K562 (cell line): Measurements from ENCODE around the gene ADGRL3. TPM values are rescaled to one million over a fixed set of nuclear protein-coding genes. Genes with fewer than 3 reads are reported as not detected.

Experiments used
- ATAC-seq: fragments of 200-7000 bp; cut with Tn5 transposase; 3 replicates; pipeline ENCODE4 v1.9.1; 2020; ENCODE audit warnings: moderate library complexity
- BruUV-seq: library from RNA; stranded (reverse); fragments of 400-500 nt; replicated peaks from 2 replicates; lab custom pipeline; 2021; lab: Mats Ljungman, UMichigan
- CTCF ChIA-PET: fragments of 300-600 bp; formaldehyde crosslinking; extraction: SDS; loops from one replicate; lab custom pipeline; 2021; ENCODE audit warnings: low intra/inter-chr PET ratio; lab: Yijun Ruan, JAX
- POLR2A ChIA-PET: fragments of 300-600, 350-650 bp; sonication (Branson Sonifier 250); formaldehyde crosslinking; extraction: SDS; loops from one replicate; lab custom pipeline; 2021; ENCODE audit warnings: antibody characterized with exemption, inconsistent platforms; lab: Yijun Ruan, JAX
- DNase-seq, 4 experiments: peaks; one replicate each; pipeline versions ENCODE4 v3.0.0 to v3.0.0-alpha.2; 2011 to 2018; ENCODE audit warnings: low spot score in 3 of 4, mixed read lengths in 3 of 4; ENCODE audit errors: extremely low read depth in 1 of 4
- FAIRE-seq: peaks from 2 replicates; lab custom pipeline; 2011; peaks lifted over from hg19 to GRCh38; lab: Jason Lieb, UNC
- H2AFZ ChIP-seq: 2 replicates; pipeline ENCODE4 v1.6.0; 2011; ENCODE audit warnings: low read depth, low read length, control low read depth, inconsistent platforms
- H3K27ac ChIP-seq: fragments of 200-600 bp; 3 replicates; pipeline ENCODE4 v1.8.0; 2011; ENCODE audit warnings: low read depth, mild to moderate bottlenecking, control low read depth, inconsistent platforms, low read length, moderate library complexity, mixed read lengths; ENCODE audit errors: extremely low read depth
- H3K27me3 ChIP-seq, 2 experiments: fragments of 300-600 bp in 1 of 2; 2 replicates in 1 of 2; 3 replicates in 1 of 2; pipeline versions ENCODE4 v1.6.0 to v1.8.0; 2011; ENCODE audit warnings: inconsistent platforms in 2 of 2, low read length in 2 of 2, mild to moderate bottlenecking in 1 of 2, mixed read lengths in 1 of 2, moderate library complexity in 1 of 2; ENCODE audit not compliant: control insufficient read depth in 2 of 2, insufficient read depth in 2 of 2
- H3K36me3 ChIP-seq: fragments of 300-600 bp; 3 replicates; pipeline ENCODE4 v1.8.0; 2011; ENCODE audit warnings: mild to moderate bottlenecking, low read length, inconsistent platforms; ENCODE audit not compliant: control insufficient read depth, insufficient read depth
- H3K4me1 ChIP-seq, 2 experiments: fragments of 200-600 bp in 1 of 2; replicated peaks in 1 of 2; 2 replicates in 1 of 2; 3 replicates in 1 of 2; pipeline versions ENCODE4 v1.5.1 to v1.8.0; 2011; ENCODE audit warnings: inconsistent platforms in 2 of 2, low read length in 2 of 2, mild to moderate bottlenecking in 1 of 2, mixed read lengths in 1 of 2, moderate library complexity in 1 of 2; ENCODE audit not compliant: control insufficient read depth in 2 of 2, insufficient read depth in 2 of 2
- H3K4me2 ChIP-seq: 2 replicates; pipeline ENCODE4 v1.6.1; 2011; ENCODE audit warnings: low read length, control low read depth, inconsistent platforms, mixed read lengths; ENCODE audit not compliant: insufficient read depth
- H3K4me3 ChIP-seq: fragments of 200-600 bp; sonication (generic), shearing (Covaris generic); 2 replicates; pipeline ENCODE4 v1.5.1; 2016; ENCODE audit warnings: control low read depth, inconsistent platforms
- H3K79me2 ChIP-seq: fragments of 200-600 bp; 3 replicates; pipeline ENCODE4 v1.8.0; 2011; ENCODE audit warnings: low read length, inconsistent platforms; ENCODE audit not compliant: control insufficient read depth, insufficient read depth
- H3K9ac ChIP-seq, 2 experiments: 2 replicates each; pipeline versions ENCODE4 v1.6.0 to v1.6.1; 2011; ENCODE audit warnings: low read depth in 2 of 2, low read length in 2 of 2, control low read depth in 1 of 2, inconsistent platforms in 1 of 2, mild to moderate bottlenecking in 1 of 2, mixed read lengths in 1 of 2; ENCODE audit not compliant: insufficient read depth in 1 of 2
- H3K9me1 ChIP-seq: one replicate; pipeline ENCODE4 v1.6.0; 2011; ENCODE audit warnings: inconsistent platforms, mild to moderate bottlenecking, low read length, moderate library complexity; ENCODE audit not compliant: control insufficient read depth, insufficient read depth
- H3K9me3 ChIP-seq: replicated peaks from 2 replicates; pipeline ENCODE4 v1.5.1; 2011; ENCODE audit warnings: low read depth, low read length, inconsistent platforms; ENCODE audit not compliant: control insufficient read depth, insufficient read depth
- H4K20me1 ChIP-seq: replicated peaks from 2 replicates; pipeline ENCODE4 v1.6.1; 2011; ENCODE audit warnings: low read length, inconsistent platforms, mixed read lengths; ENCODE audit not compliant: control insufficient read depth, insufficient read depth
- CCNT2 ChIP-seq: IDR thresholded peaks from 2 replicates; pipeline ENCODE4 v1.6.1; 2011; ENCODE audit warnings: borderline replicate concordance, low read depth, mild to moderate bottlenecking, moderate library complexity, mixed read lengths, low read length; ENCODE audit not compliant: insufficient read length; ENCODE audit errors: extremely low read depth
- GTF3C2 ChIP-seq: IDR thresholded peaks from 3 replicates; pipeline ENCODE4 v1.6.1; 2011; ENCODE audit warnings: borderline replicate concordance, mild to moderate bottlenecking, moderate library complexity; ENCODE audit not compliant: insufficient read length; ENCODE audit errors: extremely low read depth
- HDAC3 ChIP-seq: fragments of 450-650 bp; IDR thresholded peaks from 2 replicates; pipeline ENCODE4 v1.6.1; 2018; ENCODE audit warnings: borderline replicate concordance, mild to moderate bottlenecking, moderate library complexity; ENCODE audit not compliant: partially characterized antibody
- HMGXB4 ChIP-seq: sonication (generic); formaldehyde crosslinking; IDR thresholded peaks from 2 replicates; pipeline ENCODE4 v1.8.1; 2023; ENCODE audit warnings: mild to moderate bottlenecking, missing genetic modification reagents
- POLR2AphosphoS2 ChIP-seq: IDR thresholded peaks from 2 replicates; pipeline ENCODE4 v1.6.1; 2012; ENCODE audit warnings: low read length, improper control_type of control experiment
- RBM39 ChIP-seq: fragments of 200-400 bp; formaldehyde crosslinking; optimal IDR thresholded peaks from 2 replicates; pipeline ENCODE3; 2018; ENCODE audit warnings: low read depth, low read length
- SUPT5H ChIP-seq: fragments of 450-650 bp; IDR thresholded peaks from 2 replicates; pipeline ENCODE4 v1.6.1; 2016
- U2AF1 ChIP-seq: fragments of 200-400 bp; formaldehyde crosslinking; optimal IDR thresholded peaks from 2 replicates; pipeline ENCODE3; 2017; ENCODE audit warnings: mild to moderate bottlenecking, low read depth, low read length, moderate library complexity
- U2AF2 ChIP-seq: fragments of 200-400 bp; formaldehyde crosslinking; optimal IDR thresholded peaks from 2 replicates; pipeline ENCODE3; 2017; ENCODE audit warnings: low read depth, mild to moderate bottlenecking, low read length
- USF1 ChIP-seq: sonication (generic); formaldehyde crosslinking; IDR thresholded peaks from 2 replicates; pipeline ENCODE4 v1.9.0; 2022; ENCODE audit warnings: mild to moderate bottlenecking, missing genetic modification reagents
- ZC3H8 ChIP-seq: fragments of 450-650 bp; IDR thresholded peaks from 2 replicates; pipeline ENCODE4 v1.6.1; 2017
- ZNF586 ChIP-seq: fragments of 450-650 bp; formaldehyde crosslinking; conservative IDR thresholded peaks from 2 replicates; pipeline ENCODE4 v1.4.0; 2020; ENCODE audit warnings: mild to moderate bottlenecking, moderate library complexity
- WGBS: fragments of 100-300 bp; shearing (Covaris generic); methylation state at CpG from one replicate; pipeline ENCODE4 v1.1.6; 2016; ENCODE audit warnings: low coverage, mixed read lengths; ENCODE audit not compliant: insufficient coverage; ENCODE audit errors: missing lambda C conversion rate; 5-methylcytosine and 5-hydroxymethylcytosine counted together
- in situ Hi-C: fragments of 300-500 bp; cut with MboI; formaldehyde crosslinking; loops from 4 replicates; pipeline ENCODE4 v1.15.0; 2018; ENCODE audit warnings: inconsistent platforms, mixed read lengths
- intact Hi-C: fragments of 100-400 bp; cut with micrococcal nuclease; formaldehyde crosslinking; loops from 2 replicates; pipeline ENCODE4 v1.14.2; 2022
- polyA plus RNA-seq, 8 experiments: library from polyadenylated mRNA; depleted of rRNA in 4 of 8; stranded (reverse) in 5 of 8; unstranded in 3 of 8; fragments of >200 nt; fragmentation: Nextera tagmentation in 2 of 8; fragmentation: Illumina TruSeq in 1 of 8; extraction: Ambion mirVana in 2 of 8; extraction: Trizol in 1 of 8; gene quantifications; 2 replicates each; pipeline versions ENCODE4 v1.2.1 to v1.2.3, GENCODE V29; 2011 to 2014; ENCODE audit warnings: inconsistent platforms in 1 of 8, missing spikeins in 1 of 8
- total RNA-seq, 7 experiments: library from RNA; depleted of rRNA in 6 of 7; stranded (reverse); fragments of >200 nt in 6 of 7; fragmentation: Illumina TruSeq in 2 of 7; extraction: Trizol in 2 of 7; gene quantifications; 2 replicates each; pipeline versions ENCODE4 v1.2.1 to v1.2.3, GENCODE V29; 2011 to 2021; ENCODE audit warnings: low replicate concordance in 1 of 7

The ADGRL3 gene
- total and polyA plus RNA-seq, 9 of the 15 experiments (the other 6 are each of a cell fraction or from before 2014, with no cell fraction given) = 0.03 to 0.14 (median 0.04) TPM; not detected in 2

DNA sequence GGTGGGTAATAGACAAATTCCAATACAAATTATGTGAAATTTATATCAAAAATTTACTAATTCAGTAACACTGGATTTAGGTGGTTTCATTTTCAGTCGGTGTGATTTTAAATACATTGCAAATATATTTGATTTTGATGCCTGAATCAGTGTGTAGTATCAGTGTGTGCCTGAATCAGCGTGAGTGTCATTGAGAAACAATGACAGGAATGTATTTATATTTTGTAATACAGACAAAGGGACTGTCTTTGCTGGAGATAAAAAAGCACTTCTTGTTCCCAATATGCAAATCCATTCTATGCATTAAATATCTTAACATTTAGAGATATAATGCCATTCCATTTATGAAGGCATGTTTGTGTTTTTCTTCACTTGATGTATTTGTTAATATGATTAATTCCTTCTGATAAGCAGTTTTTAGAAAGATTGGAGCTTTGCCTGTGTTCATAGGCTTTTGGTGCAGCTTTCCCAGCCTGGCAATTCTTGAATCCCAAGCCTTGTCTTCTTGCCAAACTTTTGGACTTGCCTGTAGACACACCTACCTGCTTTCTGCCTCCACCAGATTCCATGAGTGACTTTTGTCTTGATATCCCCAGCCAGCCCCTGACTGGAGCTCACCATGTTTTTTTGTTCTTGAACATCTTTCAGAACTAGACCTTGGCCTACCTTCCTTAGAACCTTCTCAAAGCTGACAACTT lies 243.8 kb downstream of the ADGRL3 start (continued):
- TF ChIP-seq USF1 = no peak

- no peak overlapping the region for H3K9ac ChIP-seq
- no peak overlapping the region for H3K27ac ChIP-seq
- ChIA-PET CTCF (no interaction called here), POLR2A (no interaction called here)
- DNase-seq (no peak), ATAC-seq (no peak), FAIRE-seq (no peak)
- in situ Hi-C loops (no loop called here), intact Hi-C loops (no loop called here)
- H3K4me2 ChIP-seq = no peak overlapping the region
- H3K4me3 ChIP-seq = no peak overlapping the region
- no peak overlapping the region for H2AFZ ChIP-seq
- 0% methylated on average over 2 of the region's 2 CpGs for WGBS
- no peaks in the 10 kb centered on the region for H3K27me3 ChIP-seq
- H4K20me1 ChIP-seq = no peaks in the 10 kb centered on the region
- no peaks in the 10 kb centered on the region for H3K9me1 ChIP-seq
- BruUV-seq = no TSS peak
- no peaks in the 10 kb centered on the region for H3K9me3 ChIP-seq
- H3K4me1 ChIP-seq = no peaks in the 10 kb centered on the region
- H3K79me2 ChIP-seq = no peaks in the 10 kb centered on the region
- H3K36me3 ChIP-seq = no peaks in the 10 kb centered on the region
- TF ChIP-seq RBM39 (no peak), HDAC3 (no peak), U2AF2 (no peak), HMGXB4 (no peak), ZC3H8 (no peak), ZNF586 (CRISPR knock-in tag) (no peak), GTF3C2 (no peak), SUPT5H (no peak), CCNT2 (no peak), POLR2AphosphoS2 (no peak), U2AF1 (no peak)
These were observed 245.4 kb downstream of the ADGRL3 start for GRCh38 chr4:61445374-61446063.
